SU-DHL-6 (cell line): ENCODE results near the gene JAKMIP1.

Experiments
- H2AFZ ChIP-seq: fragments of 200-600 bp; sonication (generic); 2 replicates; pipeline ENCODE4 v1.6.1; 2014; ENCODE audit warnings: low read depth, mild to moderate bottlenecking, moderate library complexity, mixed read lengths, antibody characterized with exemption, low read length; ENCODE audit not compliant: severe bottlenecking
- H3F3A ChIP-seq: fragments of 200-600 bp; shearing (Covaris generic); 2 replicates; pipeline ENCODE4 v1.6.0; 2016; ENCODE audit warnings: antibody characterized with exemption, mild to moderate bottlenecking; ENCODE audit not compliant: insufficient read depth
- H3K27ac ChIP-seq: fragments of 200-600 bp; sonication (generic); 2 replicates; pipeline ENCODE4 v1.5.1; 2016; ENCODE audit warnings: low read depth, mild to moderate bottlenecking, low read length, moderate library complexity, mixed read lengths
- H3K27me3 ChIP-seq: fragments of 200-600 bp; sonication (generic), shearing (Covaris generic); 2 replicates; pipeline ENCODE4 v1.6.0; 2014; ENCODE audit warnings: mild to moderate bottlenecking, low read length
- H3K36me3 ChIP-seq: fragments of 200-600 bp; sonication (generic); 2 replicates; pipeline ENCODE4 v1.6.1; 2014; ENCODE audit warnings: mild to moderate bottlenecking, low read length, mixed read lengths
- H3K4me2 ChIP-seq: fragments of 300-600, 200-600 bp; shearing (Covaris generic), sonication (generic); 2 replicates; pipeline ENCODE4 v1.6.0; 2014; ENCODE audit warnings: low read length, low read depth, mild to moderate bottlenecking; ENCODE audit not compliant: poor library complexity, severe bottlenecking
- H3K4me3 ChIP-seq: fragments of 200-600 bp; sonication (generic); 2 replicates; pipeline ENCODE4 v1.5.1; 2014; ENCODE audit warnings: antibody characterized with exemption, low read length, mild to moderate bottlenecking, mixed read lengths; ENCODE audit not compliant: insufficient read depth, poor library complexity, severe bottlenecking
- H3K79me2 ChIP-seq: fragments of 200-600 bp; sonication (generic); 2 replicates; pipeline ENCODE4 v1.6.1; 2014; ENCODE audit warnings: mild to moderate bottlenecking, low read length, moderate library complexity; ENCODE audit not compliant: insufficient read depth
- H3K9ac ChIP-seq: fragments of 200-600 bp; sonication (generic); 2 replicates; pipeline ENCODE4 v1.7.0; 2014; ENCODE audit warnings: mild to moderate bottlenecking, low read length
- H3K9me2 ChIP-seq: fragments of 200-600 bp; sonication (generic); replicated peaks from 2 replicates; pipeline ENCODE4 v1.6.1; 2014; ENCODE audit warnings: low read length; ENCODE audit not compliant: insufficient read depth
- H3K9me3 ChIP-seq: fragments of 200-600 bp; sonication (generic); 2 replicates; pipeline ENCODE4 v1.6.1; 2014; ENCODE audit warnings: low read length, mixed read lengths; ENCODE audit not compliant: insufficient read depth
- H4K20me1 ChIP-seq: fragments of 200-600 bp; sonication (generic); 2 replicates; pipeline ENCODE4 v1.6.1; 2014; ENCODE audit warnings: low read depth, mild to moderate bottlenecking, antibody characterized with exemption, low read length, moderate library complexity, mixed read lengths
- CTCF ChIP-seq: fragments of 200-600 bp; sonication (generic); IDR thresholded peaks from one replicate; pipeline ENCODE4 v1.5.1; 2017; ENCODE audit warnings: antibody characterized with exemption, mild to moderate bottlenecking, low read length, moderate library complexity; ENCODE audit not compliant: insufficient read depth, poor library complexity, severe bottlenecking
- EZH2phosphoT487 ChIP-seq: fragments of 200-600 bp; sonication (generic), shearing (Covaris generic); conservative IDR thresholded peaks from 2 replicates; pipeline ENCODE4 v1.6.1; 2018; ENCODE audit warnings: mild to moderate bottlenecking, antibody characterized with exemption, low read length, moderate library complexity, mixed read lengths

JAKMIP1 gene

GRCh38 chr4:6116696-6117285 lies 83.6 kb downstream of the JAKMIP1 start:
- Histone ChIP-seq H3K4me3 (no peak overlapping the region), H3K9me3 (no peaks in the 10 kb centered on the region), H2AFZ (no peak overlapping the region), H3K27ac (no peak overlapping the region), H3K9me2 (no peaks in the 10 kb centered on the region), H4K20me1 (no peaks in the 10 kb centered on the region), H3K4me2 (no peak overlapping the region), H3K9ac (no peak overlapping the region), H3K27me3 (no peaks in the 10 kb centered on the region), H3K79me2 (no peaks in the 10 kb centered on the region), H3F3A (no peaks in the 10 kb centered on the region), H3K36me3 (no peaks in the 10 kb centered on the region)
- no peak for TF ChIP-seq CTCF

GRCh38 chr4:6115746-6116586 lies 84.4 kb downstream of the JAKMIP1 start:
- H3K9me3 ChIP-seq, result no peaks in the 10 kb centered on the region
- H4K20me1 ChIP-seq, result no peaks in the 10 kb centered on the region
- H3K27me3 ChIP-seq, result no peaks in the 10 kb centered on the region
- no peaks in the 10 kb centered on the region for H3K79me2 ChIP-seq
- H3K4me3 ChIP-seq, result no peak overlapping the region
- H3F3A ChIP-seq, result no peaks in the 10 kb centered on the region
- H2AFZ ChIP-seq, result no peak overlapping the region
- H3K4me2 ChIP-seq, result no peak overlapping the region
- no peak overlapping the region for H3K9ac ChIP-seq
- no peaks in the 10 kb centered on the region for H3K9me2 ChIP-seq
- no peak overlapping the region for H3K27ac ChIP-seq
- H3K36me3 ChIP-seq, result no peaks in the 10 kb centered on the region
- no peak for TF ChIP-seq EZH2phosphoT487
- no peak for TF ChIP-seq CTCF

GRCh38 chr4:6115342-6115741 lies 85.0 kb downstream of the JAKMIP1 start:
- H3K36me3 ChIP-seq, result no peaks in the 10 kb centered on the region
- no peaks in the 10 kb centered on the region for H3K79me2 ChIP-seq
- H2AFZ ChIP-seq, result no peak overlapping the region
- H3K27me3 ChIP-seq, result no peaks in the 10 kb centered on the region
- H3K4me3 ChIP-seq, result no peak overlapping the region
- no peaks in the 10 kb centered on the region for H3K9me2 ChIP-seq
- no peak overlapping the region for H3K9ac ChIP-seq
- TF ChIP-seq CTCF (no peak), EZH2phosphoT487 (no peak)
- H4K20me1 ChIP-seq, result no peaks in the 10 kb centered on the region
- H3F3A ChIP-seq, result no peaks in the 10 kb centered on the region
- no peak overlapping the region for H3K27ac ChIP-seq
- no peak overlapping the region for H3K4me2 ChIP-seq
- H3K9me3 ChIP-seq, result no peaks in the 10 kb centered on the region
